ENCODE data around the gene CACNG6. TPM values are rescaled to one million over a fixed set of nuclear protein-coding genes. Genes with fewer than 3 reads are reported as not detected.

Gene CACNG6
- total RNA-seq, 1 experiment from 2014 or later: 2.5 TPM

GRCh38 chr19:53971673-53972072 is 19.8 kb upstream of the CACNG6 start (continued):
- TF ChIP-seq TEAD4 (CRISPR knock-in tag; IDR thresholded peaks at IDR 0.05) (no peak), ZNF263 (CRISPR knock-in tag; IDR thresholded peaks at IDR 0.05; ENCODE audit: low read depth) (no peak)

GRCh38 chr19:53977429-53977990 is 13.9 kb upstream of the CACNG6 start:
- ChIA-PET POLR2A (interaction anchor here (0.5 to 1.5 kb wide), 4 partner anchors 30 to 98 kb away, joined by 3 to 5 read pairs (median 4); no protein-coding TSS in a partner anchor), CTCF (interaction anchor here (0.7 to 2.7 kb wide), 6 partner anchors 30 to 71 kb away, joined by 4 to 26 read pairs (median 6); no protein-coding TSS in a partner anchor)
- H3K4me1 Mint-ChIP-seq: peaks cover 15% of the 10 kb centered on the region
- DNase-seq (ENCODE audit: low spot score): peak; percentile 82
- H3K4me3 Mint-ChIP-seq: peak overlapping the region; percentile 93
- H3K27ac Mint-ChIP-seq: peak overlapping the region; percentile 94
- H3K9me3 Mint-ChIP-seq: no peaks in the 10 kb centered on the region
- TF ChIP-seq ZSCAN18 (CRISPR knock-in tag; IDR thresholded peaks at IDR 0.05) (no peak), FOXJ3 (CRISPR knock-in tag; IDR thresholded peaks at IDR 0.05; ENCODE audit: borderline replicate concordance) (no peak), MXD4 (CRISPR knock-in tag; IDR thresholded peaks at IDR 0.05; ENCODE audit: borderline replicate concordance) (no peak), ZNF532 (CRISPR knock-in tag; IDR thresholded peaks at IDR 0.05; ENCODE audit: borderline replicate concordance) (peak; percentile 66; the same call in 1 of the 2 replicates), AR (CRISPR knock-in tag; IDR thresholded peaks at IDR 0.05) (no peak), NFATC4 (CRISPR knock-in tag; IDR thresholded peaks at IDR 0.05) (no peak), ZNF281 (CRISPR knock-in tag; IDR thresholded peaks at IDR 0.05) (no peak), ATF6 (CRISPR knock-in tag; IDR thresholded peaks at IDR 0.05) (no peak), GABPB1 (CRISPR knock-in tag; IDR thresholded peaks at IDR 0.05) (no peak), EMX1 (CRISPR knock-in tag; IDR thresholded peaks at IDR 0.05) (peak; percentile 73; the same call in 1 of the 2 replicates), ERG (CRISPR knock-in tag; IDR thresholded peaks at IDR 0.05) (0 out of 2 replicates have a peak, but pooled peaks have one; percentile 37), ZNF396 (CRISPR knock-in tag; IDR thresholded peaks at IDR 0.05; ENCODE audit: borderline replicate concordance) (peak; percentile 68; the same call in 1 of the 2 replicates), TCF7 (CRISPR knock-in tag; IDR thresholded peaks at IDR 0.05; ENCODE audit: low read depth) (no peak), PRRX2 (CRISPR knock-in tag; IDR thresholded peaks at IDR 0.05) (peak; percentile 79; the same call in 1 of the 2 replicates), ZNF121 (CRISPR knock-in tag; IDR thresholded peaks at IDR 0.05) (no peak), USF1 (CRISPR knock-in tag; IDR thresholded peaks at IDR 0.05) (no peak), ZNF263 (CRISPR knock-in tag; IDR thresholded peaks at IDR 0.05; ENCODE audit: low read depth) (no peak)
- peaks cover 4% of the 10 kb centered on the region; the same call in 1 of the 2 replicates for H3K27me3 Mint-ChIP-seq (ENCODE audit: low read depth)
- 0 out of 2 replicates have a peak, but pooled peaks have one; percentile 1 for ATAC-seq
- peaks cover 12% of the 10 kb centered on the region; the same call in 1 of the 2 replicates for H3K36me3 Mint-ChIP-seq
